HepG2 (cell line): ENCODE measurements around the gene GNB1. TPM values are rescaled to one million over a fixed set of nuclear protein-coding genes. Genes with fewer than 3 reads are reported as not detected.

Source experiments
- AFF4 ChIP-seq: sonication (generic); formaldehyde crosslinking; IDR thresholded peaks from 2 replicates; pipeline ENCODE4 v1.4.0; 2020; ENCODE audit warnings: missing genetic modification reagents
- CCAR2 ChIP-seq: fragments of 200-400 bp; formaldehyde crosslinking; optimal IDR thresholded peaks from 2 replicates; pipeline ENCODE3; 2018; ENCODE audit warnings: low read depth, mild to moderate bottlenecking, low read length, moderate library complexity
- DRAP1 ChIP-seq: IDR thresholded peaks from 2 replicates; pipeline ENCODE4 v1.6.1; 2016; ENCODE audit warnings: missing genetic modification reagents, missing compliant biosample characterization
- GPN1 ChIP-seq: sonication (generic); formaldehyde crosslinking; IDR thresholded peaks from 2 replicates; pipeline ENCODE4 v1.5.1; 2020; ENCODE audit warnings: missing genetic modification reagents, borderline replicate concordance
- HHEX ChIP-seq: IDR thresholded peaks from 2 replicates; pipeline ENCODE4 v1.6.1; 2016; ENCODE audit warnings: control low read depth
- KLF16 ChIP-seq, 2 experiments: sonication (generic) in 1 of 2; formaldehyde crosslinking in 1 of 2; IDR thresholded peaks; 2 replicates each; pipeline versions ENCODE4 v1.6.1 to v1.8.0; 2016 to 2023; ENCODE audit warnings: missing genetic modification reagents in 2 of 2, missing compliant biosample characterization in 1 of 2
- MAZ ChIP-seq, 2 experiments: sonication (generic) in 1 of 2; formaldehyde crosslinking in 1 of 2; IDR thresholded peaks; 2 replicates each; pipeline versions ENCODE4 v1.5.0 to v1.6.1; 2012 to 2020; ENCODE audit warnings: low read depth in 2 of 2, mild to moderate bottlenecking in 2 of 2, borderline replicate concordance in 1 of 2, improper control_type of control experiment in 1 of 2, low read length in 1 of 2, missing genetic modification reagents in 1 of 2, moderate library complexity in 1 of 2
- PHF8 ChIP-seq: sonication (generic); formaldehyde crosslinking; IDR thresholded peaks from 2 replicates; pipeline ENCODE4 v1.5.0; 2020; ENCODE audit warnings: missing genetic modification reagents
- POLR2AphosphoS5 ChIP-seq: IDR thresholded peaks from 2 replicates; pipeline ENCODE4 v1.6.1; 2012; ENCODE audit warnings: low read depth, low read length
- SIX4 ChIP-seq: sonication (generic); formaldehyde crosslinking; IDR thresholded peaks from 2 replicates; pipeline ENCODE4 v1.4.0; 2020; ENCODE audit warnings: missing genetic modification reagents
- TARDBP ChIP-seq: sonication (generic); formaldehyde crosslinking; IDR thresholded peaks from 2 replicates; pipeline ENCODE4 v1.8.0; 2022; ENCODE audit warnings: mild to moderate bottlenecking, missing genetic modification reagents
- ZNF121 ChIP-seq: sonication (generic); formaldehyde crosslinking; IDR thresholded peaks from 2 replicates; pipeline ENCODE4 v1.5.0; 2020; ENCODE audit warnings: mild to moderate bottlenecking, missing genetic modification reagents
- ZNF326 ChIP-seq: sonication (generic); formaldehyde crosslinking; IDR thresholded peaks from 2 replicates; pipeline ENCODE4 v1.4.0; 2020; ENCODE audit warnings: missing genetic modification reagents, borderline replicate concordance
- ZNF34 ChIP-seq: sonication (generic); formaldehyde crosslinking; IDR thresholded peaks from 2 replicates; pipeline ENCODE4 v1.4.0; 2020; ENCODE audit warnings: mild to moderate bottlenecking, missing genetic modification reagents, borderline replicate concordance
- ZNF343 ChIP-seq: sonication (generic); formaldehyde crosslinking; IDR thresholded peaks from 2 replicates; pipeline ENCODE4 v1.4.0; 2020; ENCODE audit warnings: mild to moderate bottlenecking, missing genetic modification reagents
- ZNF382 ChIP-seq: sonication (generic); formaldehyde crosslinking; IDR thresholded peaks from 2 replicates; pipeline ENCODE4 v1.5.0; 2020; ENCODE audit warnings: missing genetic modification reagents, mild to moderate bottlenecking, borderline replicate concordance
- ZNF747 ChIP-seq: sonication (generic); formaldehyde crosslinking; IDR thresholded peaks from 2 replicates; pipeline ENCODE4 v1.8.1; 2023; ENCODE audit warnings: missing genetic modification reagents, mild to moderate bottlenecking, borderline replicate concordance
- ZSCAN21 ChIP-seq: sonication (generic); formaldehyde crosslinking; IDR thresholded peaks from 2 replicates; pipeline ENCODE4 v1.8.0; 2022; ENCODE audit warnings: mild to moderate bottlenecking, missing genetic modification reagents, moderate library complexity, borderline replicate concordance
- polyA plus RNA-seq, 8 experiments: library from polyadenylated mRNA; depleted of rRNA in 3 of 8; stranded (reverse) in 7 of 8; unstranded in 1 of 8; fragments of >200 nt; fragmentation: Illumina TruSeq in 4 of 8; extraction: Trizol in 4 of 8; gene quantifications; 2 replicates each; pipeline versions ENCODE4 v1.2.1 to v1.2.3, GENCODE V29; 2011 to 2016; ENCODE audit warnings: low read depth in 4 of 8, missing spikeins in 1 of 8, mixed read lengths in 1 of 8; ENCODE audit not compliant: insufficient read depth in 1 of 8
- total RNA-seq, 5 experiments: library from RNA; depleted of rRNA; stranded (reverse); fragments of >200 nt; fragmentation: Illumina TruSeq; extraction: Trizol; gene quantifications; 2 replicates each; pipeline ENCODE4 v1.2.3, GENCODE V29; 2016; ENCODE audit warnings: low read depth in 1 of 5
- TF ChIP-seq, protein P1 (sequence below): sonication (generic); formaldehyde crosslinking; IDR thresholded peaks from 2 replicates; pipeline ENCODE4 v1.4.0; 2020; ENCODE audit warnings: mild to moderate bottlenecking, missing genetic modification reagents

GNB1 gene
- total and polyA plus RNA-seq, 2 of the 13 experiments (the other 11 are each of a cell fraction or from before 2014, with no cell fraction given) = 66.2 to 327 TPM

GRCh38 chr1:1782399-1783221 is 108.3 kb downstream of the GNB1 start (continued):
- TF ChIP-seq, protein P1, sequence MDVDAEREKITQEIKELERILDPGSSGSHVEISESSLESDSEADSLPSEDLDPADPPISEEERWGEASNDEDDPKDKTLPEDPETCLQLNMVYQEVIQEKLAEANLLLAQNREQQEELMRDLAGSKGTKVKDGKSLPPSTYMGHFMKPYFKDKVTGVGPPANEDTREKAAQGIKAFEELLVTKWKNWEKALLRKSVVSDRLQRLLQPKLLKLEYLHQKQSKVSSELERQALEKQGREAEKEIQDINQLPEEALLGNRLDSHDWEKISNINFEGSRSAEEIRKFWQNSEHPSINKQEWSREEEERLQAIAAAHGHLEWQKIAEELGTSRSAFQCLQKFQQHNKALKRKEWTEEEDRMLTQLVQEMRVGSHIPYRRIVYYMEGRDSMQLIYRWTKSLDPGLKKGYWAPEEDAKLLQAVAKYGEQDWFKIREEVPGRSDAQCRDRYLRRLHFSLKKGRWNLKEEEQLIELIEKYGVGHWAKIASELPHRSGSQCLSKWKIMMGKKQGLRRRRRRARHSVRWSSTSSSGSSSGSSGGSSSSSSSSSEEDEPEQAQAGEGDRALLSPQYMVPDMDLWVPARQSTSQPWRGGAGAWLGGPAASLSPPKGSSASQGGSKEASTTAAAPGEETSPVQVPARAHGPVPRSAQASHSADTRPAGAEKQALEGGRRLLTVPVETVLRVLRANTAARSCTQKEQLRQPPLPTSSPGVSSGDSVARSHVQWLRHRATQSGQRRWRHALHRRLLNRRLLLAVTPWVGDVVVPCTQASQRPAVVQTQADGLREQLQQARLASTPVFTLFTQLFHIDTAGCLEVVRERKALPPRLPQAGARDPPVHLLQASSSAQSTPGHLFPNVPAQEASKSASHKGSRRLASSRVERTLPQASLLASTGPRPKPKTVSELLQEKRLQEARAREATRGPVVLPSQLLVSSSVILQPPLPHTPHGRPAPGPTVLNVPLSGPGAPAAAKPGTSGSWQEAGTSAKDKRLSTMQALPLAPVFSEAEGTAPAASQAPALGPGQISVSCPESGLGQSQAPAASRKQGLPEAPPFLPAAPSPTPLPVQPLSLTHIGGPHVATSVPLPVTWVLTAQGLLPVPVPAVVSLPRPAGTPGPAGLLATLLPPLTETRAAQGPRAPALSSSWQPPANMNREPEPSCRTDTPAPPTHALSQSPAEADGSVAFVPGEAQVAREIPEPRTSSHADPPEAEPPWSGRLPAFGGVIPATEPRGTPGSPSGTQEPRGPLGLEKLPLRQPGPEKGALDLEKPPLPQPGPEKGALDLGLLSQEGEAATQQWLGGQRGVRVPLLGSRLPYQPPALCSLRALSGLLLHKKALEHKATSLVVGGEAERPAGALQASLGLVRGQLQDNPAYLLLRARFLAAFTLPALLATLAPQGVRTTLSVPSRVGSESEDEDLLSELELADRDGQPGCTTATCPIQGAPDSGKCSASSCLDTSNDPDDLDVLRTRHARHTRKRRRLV (CRISPR knock-in tag) = 0 out of 2 replicates have a peak, but pooled peaks have one; percentile 57
- TF ChIP-seq PHF8 (CRISPR knock-in tag) (peak; percentile 36; the same call in 1 of the 2 replicates), ZSCAN21 (CRISPR knock-in tag) (0 out of 2 replicates have a peak, but pooled peaks have one; percentile 3), AFF4 (CRISPR knock-in tag) (no peak), ZNF326 (CRISPR knock-in tag) (no peak), GPN1 (CRISPR knock-in tag) (no peak), CCAR2 (peak; percentile 34), ZNF121 (CRISPR knock-in tag) (peak; percentile 88), ZNF34 (peak; percentile 45; the same call in 1 of the 2 replicates), ZNF382 (CRISPR knock-in tag) (no peak), HHEX (CRISPR knock-in tag) (no peak), DRAP1 (CRISPR knock-in tag) (no peak), KLF16 (CRISPR knock-in tag; IDR thresholded peaks at IDR 0.05) (0 out of 4 replicates have a peak, but pooled peaks of 1 of the 2 experiments have one; percentile 27), ZNF747 (CRISPR knock-in tag) (no peak), ZNF343 (CRISPR knock-in tag) (no peak), SIX4 (CRISPR knock-in tag) (0 out of 2 replicates have a peak, but pooled peaks have one; percentile 22), POLR2AphosphoS5 (0 out of 2 replicates have a peak, but pooled peaks have one; percentile 35), MAZ (IDR thresholded peaks at IDR 0.05; ENCODE audit: borderline replicate concordance, low read depth, low read length) (no peak), MAZ (CRISPR knock-in tag; IDR thresholded peaks at IDR 0.05; ENCODE audit: low read depth) (0 out of 2 replicates have a peak, but pooled peaks have one; percentile 42), TARDBP (CRISPR knock-in tag) (peak; percentile 77)
